Measurements from ENCODE around the gene TK1.

DNA sequence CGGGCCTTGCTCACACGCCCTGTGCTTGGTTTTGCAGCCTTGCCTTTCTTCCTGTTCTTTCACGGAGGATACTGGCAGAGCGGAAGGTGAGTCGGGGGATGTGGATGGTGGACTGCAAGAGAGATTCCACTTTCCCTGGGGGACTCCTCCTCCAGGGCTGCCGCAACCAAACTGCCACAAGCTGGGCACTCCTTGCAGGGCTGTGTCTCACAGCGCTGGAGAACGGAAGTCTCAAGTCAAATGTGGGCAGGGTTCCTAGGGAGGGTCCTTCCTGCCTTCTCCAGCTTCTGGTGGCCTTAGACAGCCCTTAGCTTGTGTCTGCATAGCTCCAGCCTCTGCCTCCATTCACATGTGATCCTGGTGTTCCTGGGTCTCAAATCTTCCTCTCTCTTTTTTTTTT lies 15.8 kb upstream of the TK1 start:
- TF ChIP-seq, protein P1, sequence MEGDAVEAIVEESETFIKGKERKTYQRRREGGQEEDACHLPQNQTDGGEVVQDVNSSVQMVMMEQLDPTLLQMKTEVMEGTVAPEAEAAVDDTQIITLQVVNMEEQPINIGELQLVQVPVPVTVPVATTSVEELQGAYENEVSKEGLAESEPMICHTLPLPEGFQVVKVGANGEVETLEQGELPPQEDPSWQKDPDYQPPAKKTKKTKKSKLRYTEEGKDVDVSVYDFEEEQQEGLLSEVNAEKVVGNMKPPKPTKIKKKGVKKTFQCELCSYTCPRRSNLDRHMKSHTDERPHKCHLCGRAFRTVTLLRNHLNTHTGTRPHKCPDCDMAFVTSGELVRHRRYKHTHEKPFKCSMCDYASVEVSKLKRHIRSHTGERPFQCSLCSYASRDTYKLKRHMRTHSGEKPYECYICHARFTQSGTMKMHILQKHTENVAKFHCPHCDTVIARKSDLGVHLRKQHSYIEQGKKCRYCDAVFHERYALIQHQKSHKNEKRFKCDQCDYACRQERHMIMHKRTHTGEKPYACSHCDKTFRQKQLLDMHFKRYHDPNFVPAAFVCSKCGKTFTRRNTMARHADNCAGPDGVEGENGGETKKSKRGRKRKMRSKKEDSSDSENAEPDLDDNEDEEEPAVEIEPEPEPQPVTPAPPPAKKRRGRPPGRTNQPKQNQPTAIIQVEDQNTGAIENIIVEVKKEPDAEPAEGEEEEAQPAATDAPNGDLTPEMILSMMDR (IDR thresholded peaks at IDR 0.05) = no peak
- TF ChIP-seq POLR2AphosphoS5 (IDR thresholded peaks at IDR 0.05) = no peak
- no peak for TF ChIP-seq POLR2A (IDR thresholded peaks at IDR 0.05)
- no peak for TF ChIP-seq EP300 (IDR thresholded peaks at IDR 0.05)
